ENCODE results near the gene CNOT9. TPM values are rescaled to one million over a fixed set of nuclear protein-coding genes. Genes with fewer than 3 reads are reported as not detected.
A peak's percentile ranks its signal among the peaks of the same experiment; 100 is the strongest.
"Not testable (repeated sequence)": the region's sequence is repeated elsewhere in the genome, so short reads cannot be mapped to it uniquely, and the experiment has no call there.

CNOT9 gene, protein sequence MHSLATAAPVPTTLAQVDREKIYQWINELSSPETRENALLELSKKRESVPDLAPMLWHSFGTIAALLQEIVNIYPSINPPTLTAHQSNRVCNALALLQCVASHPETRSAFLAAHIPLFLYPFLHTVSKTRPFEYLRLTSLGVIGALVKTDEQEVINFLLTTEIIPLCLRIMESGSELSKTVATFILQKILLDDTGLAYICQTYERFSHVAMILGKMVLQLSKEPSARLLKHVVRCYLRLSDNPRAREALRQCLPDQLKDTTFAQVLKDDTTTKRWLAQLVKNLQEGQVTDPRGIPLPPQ
- 37.6 and 53.7 TPM in 2 replicates for total RNA-seq

DNA sequence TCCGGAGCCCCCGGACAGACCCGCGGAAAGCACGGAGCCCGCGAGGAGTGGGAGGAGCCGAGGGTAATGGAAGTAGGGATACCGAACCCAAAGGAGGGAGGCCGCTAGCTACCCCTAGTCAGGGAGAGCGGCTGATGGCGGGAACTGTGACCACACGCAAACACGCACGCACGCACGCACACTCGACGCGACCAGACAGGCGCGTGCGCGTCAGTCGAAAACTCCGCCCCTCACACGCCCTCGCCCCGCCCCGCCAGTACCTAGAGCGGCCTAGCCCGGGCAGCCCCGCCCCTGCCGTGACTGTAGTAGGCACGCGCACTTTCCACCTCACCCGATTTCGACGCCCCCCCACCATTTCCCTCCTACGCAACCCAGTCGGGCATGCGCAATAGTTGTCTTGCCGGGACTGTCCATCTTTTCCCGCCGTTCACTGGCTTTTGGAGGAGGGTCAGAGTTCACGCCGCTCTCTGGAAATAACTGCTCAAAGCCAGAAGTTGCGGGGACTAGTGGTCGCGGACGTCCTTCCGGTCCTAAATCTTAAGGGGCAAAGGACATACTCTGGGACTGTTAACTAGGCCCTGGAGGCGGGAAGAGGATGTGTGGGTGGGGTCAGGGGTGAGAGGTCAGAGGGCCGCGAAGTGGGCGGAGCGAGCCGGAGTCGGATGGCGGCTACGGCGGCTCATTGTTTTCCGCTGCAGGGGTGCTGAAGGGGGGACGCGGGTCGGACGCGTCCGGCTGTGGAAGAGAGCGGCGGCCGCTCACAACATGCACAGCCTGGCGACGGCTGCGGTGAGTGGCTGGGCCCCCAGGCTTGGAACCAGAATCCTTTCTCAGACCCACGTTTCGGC is at the start of gene CNOT9, which contains the start of gene USP37:
TSS of gene CNOT9 (plus strand) at position 650 of the 848 bp plus-strand sequence. CDS start at position 766, 116 bp downstream.
TSS of gene USP37 (minus strand) at position 162 of the 848 bp plus-strand sequence. CDS start 9,698 bp downstream, outside the sequence.
- no peaks in the 10 kb centered on the region for H3K27me3 ChIP-seq (ENCODE audit: control insufficient read depth, insufficient read depth, low read length)
- DNase-seq (ENCODE audit: low read depth): peak; percentile 89
- peak within 1 kb of the TSS; percentile 68 for H3K4me3 ChIP-seq (ENCODE audit: low read depth, low read length)
- no peaks in the 10 kb centered on the region for H3K36me3 ChIP-seq (ENCODE audit: control insufficient read depth, insufficient read depth, low read length)
- TF ChIP-seq, protein P1, sequence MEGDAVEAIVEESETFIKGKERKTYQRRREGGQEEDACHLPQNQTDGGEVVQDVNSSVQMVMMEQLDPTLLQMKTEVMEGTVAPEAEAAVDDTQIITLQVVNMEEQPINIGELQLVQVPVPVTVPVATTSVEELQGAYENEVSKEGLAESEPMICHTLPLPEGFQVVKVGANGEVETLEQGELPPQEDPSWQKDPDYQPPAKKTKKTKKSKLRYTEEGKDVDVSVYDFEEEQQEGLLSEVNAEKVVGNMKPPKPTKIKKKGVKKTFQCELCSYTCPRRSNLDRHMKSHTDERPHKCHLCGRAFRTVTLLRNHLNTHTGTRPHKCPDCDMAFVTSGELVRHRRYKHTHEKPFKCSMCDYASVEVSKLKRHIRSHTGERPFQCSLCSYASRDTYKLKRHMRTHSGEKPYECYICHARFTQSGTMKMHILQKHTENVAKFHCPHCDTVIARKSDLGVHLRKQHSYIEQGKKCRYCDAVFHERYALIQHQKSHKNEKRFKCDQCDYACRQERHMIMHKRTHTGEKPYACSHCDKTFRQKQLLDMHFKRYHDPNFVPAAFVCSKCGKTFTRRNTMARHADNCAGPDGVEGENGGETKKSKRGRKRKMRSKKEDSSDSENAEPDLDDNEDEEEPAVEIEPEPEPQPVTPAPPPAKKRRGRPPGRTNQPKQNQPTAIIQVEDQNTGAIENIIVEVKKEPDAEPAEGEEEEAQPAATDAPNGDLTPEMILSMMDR (IDR thresholded peaks at IDR 0.05; ENCODE audit: insufficient read depth, low read length, severe bottlenecking): no peak
- FAIRE-seq: no peak

DNA sequence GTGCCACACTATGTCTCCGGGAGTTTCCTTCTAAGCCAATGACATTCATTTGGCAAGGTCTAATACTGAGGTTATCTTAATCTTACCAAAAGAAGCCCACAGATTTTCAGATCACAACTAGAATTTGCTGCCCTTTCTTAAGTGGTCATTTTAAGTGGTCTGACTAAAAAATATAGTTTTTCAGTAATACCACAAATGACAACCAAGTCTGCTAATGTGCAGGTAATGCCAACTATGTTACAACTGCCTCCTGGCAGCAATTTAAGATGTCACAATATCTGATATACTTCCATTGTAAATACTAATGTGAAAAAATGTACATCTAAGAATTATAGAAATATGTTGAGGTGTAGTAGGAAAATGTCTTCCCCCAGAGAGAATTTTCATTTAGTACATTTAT is 49.8 kb upstream of the CNOT9 start:
- no peak for FAIRE-seq
- Histone ChIP-seq H3K4me3 (ENCODE audit: low read depth, low read length) (no peak overlapping the region), H3K36me3 (ENCODE audit: control insufficient read depth, insufficient read depth, low read length) (no peaks in the 10 kb centered on the region), H3K27me3 (ENCODE audit: control insufficient read depth, insufficient read depth, low read length) (no peaks in the 10 kb centered on the region)
- DNase-seq (ENCODE audit: low read depth): no peak
- TF ChIP-seq, protein P1 (IDR thresholded peaks at IDR 0.05; ENCODE audit: insufficient read depth, low read length, severe bottlenecking): no peak

DNA sequence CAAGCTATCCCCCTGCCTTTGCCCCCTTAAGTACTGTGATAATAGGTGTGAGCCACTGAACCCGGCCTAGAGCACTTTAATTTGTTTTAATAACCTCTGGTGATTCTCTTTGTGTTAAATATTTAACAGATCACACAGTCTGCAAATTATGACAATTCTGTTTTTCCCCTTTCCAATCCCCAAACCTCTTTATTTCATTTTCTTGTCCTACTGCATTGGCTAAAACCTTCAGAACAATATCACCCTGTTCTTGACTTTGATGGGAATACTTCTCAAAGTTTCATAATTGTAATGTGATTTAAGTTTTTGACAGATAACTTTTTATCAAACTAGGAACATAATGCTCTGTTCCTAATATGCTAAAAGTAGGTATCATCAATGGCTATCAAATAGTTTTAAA is 45.0 kb upstream of the CNOT9 start:
- TF ChIP-seq, protein P1 (IDR thresholded peaks at IDR 0.05; ENCODE audit: insufficient read depth, low read length, severe bottlenecking): no peak
- H3K4me3 ChIP-seq (ENCODE audit: low read depth, low read length): no peak overlapping the region
- DNase-seq (ENCODE audit: low read depth) (no peak), FAIRE-seq (no peak)
- H3K27me3 ChIP-seq (ENCODE audit: control insufficient read depth, insufficient read depth, low read length): no peaks in the 10 kb centered on the region
- peaks cover 1% of the 10 kb centered on the region for H3K36me3 ChIP-seq (ENCODE audit: control insufficient read depth, insufficient read depth, low read length)

DNA sequence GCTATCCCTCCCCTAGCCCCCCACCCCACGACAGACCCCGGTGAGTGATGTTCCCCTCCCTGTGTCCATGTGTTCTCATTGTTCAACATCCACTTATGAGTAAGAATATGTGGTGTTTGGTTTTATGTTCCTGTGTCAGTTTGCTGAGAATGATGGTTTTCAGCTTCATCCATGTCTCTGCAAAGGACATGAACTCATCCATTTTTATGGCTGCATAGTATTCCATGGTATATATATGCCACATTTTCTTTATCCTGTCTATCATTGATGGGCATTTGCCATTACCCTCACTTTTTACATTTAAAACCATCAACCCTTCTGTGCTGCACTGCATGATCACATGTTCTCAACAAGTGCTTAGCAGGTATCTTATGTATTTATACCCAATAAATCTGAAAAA is 40.2 kb upstream of the CNOT9 start:
- H3K27me3 ChIP-seq (ENCODE audit: control insufficient read depth, insufficient read depth, low read length); FAIRE-seq; DNase-seq (ENCODE audit: low read depth); H3K36me3 ChIP-seq (ENCODE audit: control insufficient read depth, insufficient read depth, low read length); H3K4me3 ChIP-seq (ENCODE audit: low read depth, low read length): not testable (repeated sequence)

DNA sequence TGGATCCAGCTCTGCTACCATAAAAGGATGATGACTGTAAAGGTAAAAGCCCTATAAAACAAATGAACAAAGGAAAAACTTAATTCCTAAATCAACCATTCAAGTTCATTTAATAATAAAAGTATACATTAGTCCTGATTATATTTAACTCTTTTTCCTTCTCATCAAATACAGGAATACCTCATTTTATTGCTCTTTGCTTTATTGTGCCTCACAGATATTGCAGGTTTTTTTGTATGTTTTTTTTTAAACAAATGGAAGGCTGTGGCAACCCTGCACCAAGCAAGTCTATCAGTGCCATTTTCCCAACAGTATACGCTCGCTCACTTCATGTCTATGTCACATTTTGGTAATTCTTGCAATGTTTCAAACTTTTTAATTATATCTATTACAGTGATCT is 38.6 kb upstream of the CNOT9 start:
- no peak for FAIRE-seq
- TF ChIP-seq, protein P1 (IDR thresholded peaks at IDR 0.05; ENCODE audit: insufficient read depth, low read length, severe bottlenecking): no peak
- no peaks in the 10 kb centered on the region for H3K27me3 ChIP-seq (ENCODE audit: control insufficient read depth, insufficient read depth, low read length)
- no peak overlapping the region for H3K4me3 ChIP-seq (ENCODE audit: low read depth, low read length)
- peaks cover 5% of the 10 kb centered on the region for H3K36me3 ChIP-seq (ENCODE audit: control insufficient read depth, insufficient read depth, low read length)
- DNase-seq (ENCODE audit: low read depth): no peak

DNA sequence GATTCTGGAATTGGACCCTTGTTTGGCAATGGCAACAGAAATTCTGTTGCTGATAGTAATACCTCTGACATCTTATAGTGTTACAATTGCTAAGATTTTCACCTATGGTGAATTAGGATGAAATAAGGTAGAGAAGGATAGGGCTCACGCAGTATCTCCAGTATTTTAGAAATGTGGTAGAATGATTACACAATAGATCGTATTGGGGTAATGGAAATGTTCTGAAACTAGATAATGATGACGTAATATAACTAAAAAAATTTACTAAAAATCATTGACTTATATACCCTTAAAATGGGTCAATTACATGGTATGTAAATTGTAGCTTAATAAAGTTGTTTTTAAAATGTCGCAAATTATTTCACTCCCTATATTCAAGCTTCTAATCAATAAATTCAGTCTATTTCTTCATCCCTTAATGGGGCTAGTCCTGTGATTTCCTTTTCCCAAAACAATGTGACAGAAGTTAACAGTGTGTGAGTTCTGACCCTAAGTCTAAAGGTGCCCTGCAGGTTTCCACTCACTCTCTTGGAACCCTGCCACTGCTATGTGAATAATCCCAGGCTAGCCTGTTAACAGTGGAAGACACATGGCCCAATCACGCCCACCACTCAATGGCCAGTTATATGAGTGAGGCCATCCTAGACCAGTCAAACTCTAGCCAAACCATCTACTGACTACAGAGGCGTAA is 31.7 kb upstream of the CNOT9 start:
- H3K27me3 ChIP-seq (ENCODE audit: control insufficient read depth, insufficient read depth, low read length): no peaks in the 10 kb centered on the region
- TF ChIP-seq, protein P1 (IDR thresholded peaks at IDR 0.05; ENCODE audit: insufficient read depth, low read length, severe bottlenecking): no peak
- DNase-seq (ENCODE audit: low read depth): peak; percentile 58
- no peak overlapping the region for H3K4me3 ChIP-seq (ENCODE audit: low read depth, low read length)
- no peaks in the 10 kb centered on the region for H3K36me3 ChIP-seq (ENCODE audit: control insufficient read depth, insufficient read depth, low read length)
- FAIRE-seq: no peak

Data from bronchial epithelial cell (primary cell).